GM19351 (cell line): ENCODE data around the gene ATF3.

Experiments
- ATAC-seq: cut with Tn5 transposase; IDR thresholded peaks from one replicate; pipeline ENCODE4 v1.9.1; 2021; ENCODE audit warnings: mild to moderate bottlenecking, moderate library complexity; ENCODE audit not compliant: unreplicated experiment

ATF3 gene

GRCh38 chr1:212586206-212587015 lies 22.1 kb upstream of the ATF3 start:
- ATAC-seq, result peak; percentile 95

- ATAC-seq, result no peak
These were observed 21.3 kb upstream of the ATF3 start for GRCh38 chr1:212587016-212587887.

- ATAC-seq, result no peak
These were observed 20.6 kb upstream of the ATF3 start for GRCh38 chr1:212587888-212588510.

GRCh38 chr1:212589446-212589845 lies 19.1 kb upstream of the ATF3 start:
- no peak for ATAC-seq

GRCh38 chr1:212591922-212592321 lies 16.6 kb upstream of the ATF3 start:
- no peak for ATAC-seq

GRCh38 chr1:212593821-212594251 lies 14.7 kb upstream of the ATF3 start:
- ATAC-seq, result no peak

GRCh38 chr1:212594640-212595039 lies 13.9 kb upstream of the ATF3 start:
- ATAC-seq, result no peak

- no peak for ATAC-seq
These were observed 13.3 kb upstream of the ATF3 start for GRCh38 chr1:212595229-212595628.

- peak; percentile 99 for ATAC-seq
These were observed 12.5 kb upstream of the ATF3 start for GRCh38 chr1:212595787-212596714.

- no peak for ATAC-seq
These were observed 11.8 kb upstream of the ATF3 start for GRCh38 chr1:212596798-212597197.

- ATAC-seq, result no peak
These were observed 11.1 kb upstream of the ATF3 start for GRCh38 chr1:212597487-212597886.

GRCh38 chr1:212600071-212600915 lies 8.3 kb upstream of the ATF3 start:
- ATAC-seq, result no peak

- ATAC-seq, result no peak
These were observed 7.6 kb upstream of the ATF3 start for GRCh38 chr1:212600980-212601379.

- ATAC-seq, result no peak
These were observed 7.0 kb upstream of the ATF3 start for GRCh38 chr1:212601524-212601923.

GRCh38 chr1:212605441-212606394 lies 2.8 kb upstream of the ATF3 start:
- ATAC-seq, result no peak

- ATAC-seq, result no peak
These were observed 2.0 kb upstream of the ATF3 start for GRCh38 chr1:212606395-212607205.

- no peak for ATAC-seq
These were observed 1.2 kb upstream of the ATF3 start for GRCh38 chr1:212607206-212607912.
